K562 (cell line): ENCODE measurements around the gene NPAS2. TPM values are rescaled to one million over a fixed set of nuclear protein-coding genes. Genes with fewer than 3 reads are reported as not detected.

Experiments
- ATAC-seq: fragments of 200-7000 bp; cut with Tn5 transposase; 3 replicates; pipeline ENCODE4 v1.9.1; 2020; ENCODE audit warnings: moderate library complexity
- BruUV-seq: library from RNA; stranded (reverse); fragments of 400-500 nt; replicated peaks from 2 replicates; lab custom pipeline; 2021; lab: Mats Ljungman, UMichigan
- CTCF ChIA-PET: fragments of 300-600 bp; formaldehyde crosslinking; extraction: SDS; loops from one replicate; lab custom pipeline; 2021; ENCODE audit warnings: low intra/inter-chr PET ratio; lab: Yijun Ruan, JAX
- POLR2A ChIA-PET: fragments of 300-600, 350-650 bp; sonication (Branson Sonifier 250); formaldehyde crosslinking; extraction: SDS; loops from one replicate; lab custom pipeline; 2021; ENCODE audit warnings: antibody characterized with exemption, inconsistent platforms; lab: Yijun Ruan, JAX
- DNase-seq, 4 experiments: peaks; one replicate each; pipeline versions ENCODE4 v3.0.0 to v3.0.0-alpha.2; 2011 to 2018; ENCODE audit warnings: low spot score in 3 of 4, mixed read lengths in 3 of 4; ENCODE audit errors: extremely low read depth in 1 of 4
- FAIRE-seq: peaks from 2 replicates; lab custom pipeline; 2011; peaks lifted over from hg19 to GRCh38; lab: Jason Lieb, UNC
- H2AFZ ChIP-seq: 2 replicates; pipeline ENCODE4 v1.6.0; 2011; ENCODE audit warnings: low read depth, low read length, control low read depth, inconsistent platforms
- H3K27ac ChIP-seq: fragments of 200-600 bp; 3 replicates; pipeline ENCODE4 v1.8.0; 2011; ENCODE audit warnings: low read depth, mild to moderate bottlenecking, control low read depth, inconsistent platforms, low read length, moderate library complexity, mixed read lengths; ENCODE audit errors: extremely low read depth
- H3K27me3 ChIP-seq, 2 experiments: fragments of 300-600 bp in 1 of 2; 2 replicates in 1 of 2; 3 replicates in 1 of 2; pipeline versions ENCODE4 v1.6.0 to v1.8.0; 2011; ENCODE audit warnings: inconsistent platforms in 2 of 2, low read length in 2 of 2, mild to moderate bottlenecking in 1 of 2, mixed read lengths in 1 of 2, moderate library complexity in 1 of 2; ENCODE audit not compliant: control insufficient read depth in 2 of 2, insufficient read depth in 2 of 2
- H3K36me3 ChIP-seq: fragments of 300-600 bp; 3 replicates; pipeline ENCODE4 v1.8.0; 2011; ENCODE audit warnings: mild to moderate bottlenecking, low read length, inconsistent platforms; ENCODE audit not compliant: control insufficient read depth, insufficient read depth
- H3K4me1 ChIP-seq, 2 experiments: fragments of 200-600 bp in 1 of 2; replicated peaks in 1 of 2; 2 replicates in 1 of 2; 3 replicates in 1 of 2; pipeline versions ENCODE4 v1.5.1 to v1.8.0; 2011; ENCODE audit warnings: inconsistent platforms in 2 of 2, low read length in 2 of 2, mild to moderate bottlenecking in 1 of 2, mixed read lengths in 1 of 2, moderate library complexity in 1 of 2; ENCODE audit not compliant: control insufficient read depth in 2 of 2, insufficient read depth in 2 of 2
- H3K4me2 ChIP-seq: 2 replicates; pipeline ENCODE4 v1.6.1; 2011; ENCODE audit warnings: low read length, control low read depth, inconsistent platforms, mixed read lengths; ENCODE audit not compliant: insufficient read depth
- H3K4me3 ChIP-seq: fragments of 200-600 bp; sonication (generic), shearing (Covaris generic); 2 replicates; pipeline ENCODE4 v1.5.1; 2016; ENCODE audit warnings: control low read depth, inconsistent platforms
- H3K79me2 ChIP-seq: fragments of 200-600 bp; 3 replicates; pipeline ENCODE4 v1.8.0; 2011; ENCODE audit warnings: low read length, inconsistent platforms; ENCODE audit not compliant: control insufficient read depth, insufficient read depth
- H3K9ac ChIP-seq, 2 experiments: 2 replicates each; pipeline versions ENCODE4 v1.6.0 to v1.6.1; 2011; ENCODE audit warnings: low read depth in 2 of 2, low read length in 2 of 2, control low read depth in 1 of 2, inconsistent platforms in 1 of 2, mild to moderate bottlenecking in 1 of 2, mixed read lengths in 1 of 2; ENCODE audit not compliant: insufficient read depth in 1 of 2
- H3K9me1 ChIP-seq: one replicate; pipeline ENCODE4 v1.6.0; 2011; ENCODE audit warnings: inconsistent platforms, mild to moderate bottlenecking, low read length, moderate library complexity; ENCODE audit not compliant: control insufficient read depth, insufficient read depth
- H3K9me3 ChIP-seq: replicated peaks from 2 replicates; pipeline ENCODE4 v1.5.1; 2011; ENCODE audit warnings: low read depth, low read length, inconsistent platforms; ENCODE audit not compliant: control insufficient read depth, insufficient read depth
- H4K20me1 ChIP-seq: replicated peaks from 2 replicates; pipeline ENCODE4 v1.6.1; 2011; ENCODE audit warnings: low read length, inconsistent platforms, mixed read lengths; ENCODE audit not compliant: control insufficient read depth, insufficient read depth
- ARID1B ChIP-seq: fragments of 450-650 bp; IDR thresholded peaks from 2 replicates; pipeline ENCODE4 v1.6.1; 2016; ENCODE audit warnings: antibody characterized with exemption, mild to moderate bottlenecking, inconsistent platforms
- HDAC3 ChIP-seq: fragments of 450-650 bp; IDR thresholded peaks from 2 replicates; pipeline ENCODE4 v1.6.1; 2018; ENCODE audit warnings: borderline replicate concordance, mild to moderate bottlenecking, moderate library complexity; ENCODE audit not compliant: partially characterized antibody
- NKRF ChIP-seq: fragments of 450-650 bp; IDR thresholded peaks from 2 replicates; pipeline ENCODE4 v1.6.1; 2016; ENCODE audit warnings: borderline replicate concordance
- RHOXF2B ChIP-seq: fragments of 250-450 bp; sonication (Bioruptor Pico); conservative IDR thresholded peaks from 2 replicates; pipeline ENCODE4 v1.5.1; 2021
- SMARCA4 ChIP-seq: fragments of 450-650 bp; IDR thresholded peaks from 2 replicates; pipeline ENCODE4 v1.6.1; 2016
- WGBS: fragments of 100-300 bp; shearing (Covaris generic); methylation state at CpG from one replicate; pipeline ENCODE4 v1.1.6; 2016; ENCODE audit warnings: low coverage, mixed read lengths; ENCODE audit not compliant: insufficient coverage; ENCODE audit errors: missing lambda C conversion rate; 5-methylcytosine and 5-hydroxymethylcytosine counted together
- in situ Hi-C: fragments of 300-500 bp; cut with MboI; formaldehyde crosslinking; loops from 4 replicates; pipeline ENCODE4 v1.15.0; 2018; ENCODE audit warnings: inconsistent platforms, mixed read lengths
- intact Hi-C: fragments of 100-400 bp; cut with micrococcal nuclease; formaldehyde crosslinking; loops from 2 replicates; pipeline ENCODE4 v1.14.2; 2022
- polyA plus RNA-seq, 8 experiments: library from polyadenylated mRNA; depleted of rRNA in 4 of 8; stranded (reverse) in 5 of 8; unstranded in 3 of 8; fragments of >200 nt; fragmentation: Nextera tagmentation in 2 of 8; fragmentation: Illumina TruSeq in 1 of 8; extraction: Ambion mirVana in 2 of 8; extraction: Trizol in 1 of 8; gene quantifications; 2 replicates each; pipeline versions ENCODE4 v1.2.1 to v1.2.3, GENCODE V29; 2011 to 2014; ENCODE audit warnings: inconsistent platforms in 1 of 8, missing spikeins in 1 of 8
- total RNA-seq, 7 experiments: library from RNA; depleted of rRNA in 6 of 7; stranded (reverse); fragments of >200 nt in 6 of 7; fragmentation: Illumina TruSeq in 2 of 7; extraction: Trizol in 2 of 7; gene quantifications; 2 replicates each; pipeline versions ENCODE4 v1.2.1 to v1.2.3, GENCODE V29; 2011 to 2021; ENCODE audit warnings: low replicate concordance in 1 of 7
- TF ChIP-seq, protein P1 (sequence below): fragments of 450-650 bp; IDR thresholded peaks from 2 replicates; pipeline ENCODE4 v1.6.1; 2017; ENCODE audit warnings: antibody characterized with exemption
- TF ChIP-seq, protein P2 (sequence below), 2 experiments: fragments of 450-650 bp; IDR thresholded peaks; 2 replicates each; pipeline ENCODE4 v1.6.1; 2018; ENCODE audit warnings: mild to moderate bottlenecking in 2 of 2, low read depth in 1 of 2; ENCODE audit not compliant: partially characterized antibody in 2 of 2

NPAS2 gene
- total and polyA plus RNA-seq, 9 of the 15 experiments (the other 6 are each of a cell fraction or from before 2014, with no cell fraction given): 0.06 to 0.29 (median 0.07) TPM; not detected in 5

DNA sequence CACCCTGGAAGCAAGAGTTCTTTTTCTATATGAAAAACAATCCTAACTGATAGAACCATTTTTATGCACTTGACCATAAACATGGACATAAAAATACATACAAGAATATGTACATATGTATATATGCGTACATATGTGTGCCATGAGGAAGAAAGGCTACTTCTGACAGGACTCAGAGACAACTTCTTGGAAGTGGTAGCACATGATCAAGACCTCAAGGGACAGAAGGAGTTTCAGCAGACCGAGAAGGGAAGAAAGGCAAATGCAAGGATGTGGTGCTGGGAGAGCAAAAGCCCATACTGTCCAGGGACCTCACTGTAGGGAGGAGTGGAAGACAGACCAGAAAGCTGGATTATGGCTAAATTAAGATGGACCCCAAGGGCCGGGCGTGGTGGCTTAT, 11.4 kb upstream of the NPAS2 start (continued):
- TF ChIP-seq NKRF: no peak
- TF ChIP-seq, protein P1, sequence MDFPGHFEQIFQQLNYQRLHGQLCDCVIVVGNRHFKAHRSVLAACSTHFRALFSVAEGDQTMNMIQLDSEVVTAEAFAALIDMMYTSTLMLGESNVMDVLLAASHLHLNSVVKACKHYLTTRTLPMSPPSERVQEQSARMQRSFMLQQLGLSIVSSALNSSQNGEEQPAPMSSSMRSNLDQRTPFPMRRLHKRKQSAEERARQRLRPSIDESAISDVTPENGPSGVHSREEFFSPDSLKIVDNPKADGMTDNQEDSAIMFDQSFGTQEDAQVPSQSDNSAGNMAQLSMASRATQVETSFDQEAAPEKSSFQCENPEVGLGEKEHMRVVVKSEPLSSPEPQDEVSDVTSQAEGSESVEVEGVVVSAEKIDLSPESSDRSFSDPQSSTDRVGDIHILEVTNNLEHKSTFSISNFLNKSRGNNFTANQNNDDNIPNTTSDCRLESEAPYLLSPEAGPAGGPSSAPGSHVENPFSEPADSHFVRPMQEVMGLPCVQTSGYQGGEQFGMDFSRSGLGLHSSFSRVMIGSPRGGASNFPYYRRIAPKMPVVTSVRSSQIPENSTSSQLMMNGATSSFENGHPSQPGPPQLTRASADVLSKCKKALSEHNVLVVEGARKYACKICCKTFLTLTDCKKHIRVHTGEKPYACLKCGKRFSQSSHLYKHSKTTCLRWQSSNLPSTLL: no peak

DNA sequence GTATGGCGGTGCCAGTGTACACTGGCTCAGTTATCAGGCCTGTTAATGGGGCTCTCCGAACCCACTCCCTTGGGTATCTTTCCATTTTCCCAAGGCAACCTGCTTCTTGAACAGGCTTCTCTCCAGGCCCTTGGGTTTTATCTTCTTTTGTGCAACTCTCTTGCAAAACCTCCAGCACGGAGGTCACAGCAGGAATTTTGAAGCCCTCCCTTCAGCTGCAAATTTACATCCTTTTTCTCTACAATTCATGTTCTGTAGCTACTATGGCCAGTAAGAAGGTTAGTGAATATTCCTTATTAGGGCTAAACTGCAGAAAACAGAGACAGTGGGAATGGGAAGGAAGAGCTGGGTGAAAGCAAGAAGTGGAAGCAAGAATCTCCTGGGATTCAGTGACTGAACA, 10.4 kb upstream of the NPAS2 start:
- no peak overlapping the region for H3K4me2 ChIP-seq
- no peaks in the 10 kb centered on the region for H3K79me2 ChIP-seq
- ChIA-PET POLR2A (no interaction called here), CTCF (no interaction called here)
- H3K4me1 ChIP-seq: no peaks in the 10 kb centered on the region
- intact Hi-C loops: no loop called here
- no peak overlapping the region for H3K4me3 ChIP-seq
- FAIRE-seq (no peak), DNase-seq (no peak), ATAC-seq (no peak)
- no peaks in the 10 kb centered on the region for H3K9me3 ChIP-seq
- no TSS peak for BruUV-seq
- no peaks in the 10 kb centered on the region; the same call in 1 of the 2 replicates for H4K20me1 ChIP-seq
- 5% methylated on average over 3 of the region's 3 CpGs for WGBS
- in situ Hi-C loops: no loop called here
- no peak overlapping the region for H3K9ac ChIP-seq
- H3K36me3 ChIP-seq: no peaks in the 10 kb centered on the region
- peaks cover 4 to 31% of the 10 kb centered on the region in 2 experiments; a peak in 4 of 5 replicates for H3K27me3 ChIP-seq
- no peaks in the 10 kb centered on the region for H3K9me1 ChIP-seq
- H3K27ac ChIP-seq: no peak overlapping the region
- no peak overlapping the region for H2AFZ ChIP-seq
- TF ChIP-seq RHOXF2B (CRISPR knock-in tag): no peak
- TF ChIP-seq, protein P2, sequence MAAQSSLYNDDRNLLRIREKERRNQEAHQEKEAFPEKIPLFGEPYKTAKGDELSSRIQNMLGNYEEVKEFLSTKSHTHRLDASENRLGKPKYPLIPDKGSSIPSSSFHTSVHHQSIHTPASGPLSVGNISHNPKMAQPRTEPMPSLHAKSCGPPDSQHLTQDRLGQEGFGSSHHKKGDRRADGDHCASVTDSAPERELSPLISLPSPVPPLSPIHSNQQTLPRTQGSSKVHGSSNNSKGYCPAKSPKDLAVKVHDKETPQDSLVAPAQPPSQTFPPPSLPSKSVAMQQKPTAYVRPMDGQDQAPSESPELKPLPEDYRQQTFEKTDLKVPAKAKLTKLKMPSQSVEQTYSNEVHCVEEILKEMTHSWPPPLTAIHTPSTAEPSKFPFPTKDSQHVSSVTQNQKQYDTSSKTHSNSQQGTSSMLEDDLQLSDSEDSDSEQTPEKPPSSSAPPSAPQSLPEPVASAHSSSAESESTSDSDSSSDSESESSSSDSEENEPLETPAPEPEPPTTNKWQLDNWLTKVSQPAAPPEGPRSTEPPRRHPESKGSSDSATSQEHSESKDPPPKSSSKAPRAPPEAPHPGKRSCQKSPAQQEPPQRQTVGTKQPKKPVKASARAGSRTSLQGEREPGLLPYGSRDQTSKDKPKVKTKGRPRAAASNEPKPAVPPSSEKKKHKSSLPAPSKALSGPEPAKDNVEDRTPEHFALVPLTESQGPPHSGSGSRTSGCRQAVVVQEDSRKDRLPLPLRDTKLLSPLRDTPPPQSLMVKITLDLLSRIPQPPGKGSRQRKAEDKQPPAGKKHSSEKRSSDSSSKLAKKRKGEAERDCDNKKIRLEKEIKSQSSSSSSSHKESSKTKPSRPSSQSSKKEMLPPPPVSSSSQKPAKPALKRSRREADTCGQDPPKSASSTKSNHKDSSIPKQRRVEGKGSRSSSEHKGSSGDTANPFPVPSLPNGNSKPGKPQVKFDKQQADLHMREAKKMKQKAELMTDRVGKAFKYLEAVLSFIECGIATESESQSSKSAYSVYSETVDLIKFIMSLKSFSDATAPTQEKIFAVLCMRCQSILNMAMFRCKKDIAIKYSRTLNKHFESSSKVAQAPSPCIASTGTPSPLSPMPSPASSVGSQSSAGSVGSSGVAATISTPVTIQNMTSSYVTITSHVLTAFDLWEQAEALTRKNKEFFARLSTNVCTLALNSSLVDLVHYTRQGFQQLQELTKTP (IDR thresholded peaks at IDR 0.05; ENCODE audit: low read depth in 1 of 2, partially characterized antibody in 2 of 2): no peak
- TF ChIP-seq SMARCA4: no peak
- no peak for TF ChIP-seq HDAC3
- TF ChIP-seq ARID1B: no peak
